SK-N-SH (cell line): ENCODE measurements around the gene LIN52. TPM values are rescaled to one million over a fixed set of nuclear protein-coding genes. Genes with fewer than 3 reads are reported as not detected.

Experiments used
- CTCF ChIA-PET: fragments of 300-600, 350-600 bp; formaldehyde crosslinking; extraction: SDS; loops from one replicate; lab custom pipeline; 2021; lab: Yijun Ruan, JAX
- POLR2A ChIA-PET: fragments of 350-600 bp; sonication (Branson Sonifier 250); formaldehyde crosslinking; extraction: SDS; loops from one replicate; lab custom pipeline; 2020; ENCODE audit warnings: antibody characterized with exemption, inconsistent platforms; lab: Yijun Ruan, JAX
- DNase-seq: peaks from one replicate; pipeline ENCODE4 v3.0.0; 2012
- H2AFZ ChIP-seq: fragments of 200-600 bp; sonication (generic); 2 replicates; pipeline ENCODE4 v1.8.1; 2016; ENCODE audit warnings: antibody characterized with exemption, mild to moderate bottlenecking, low read depth
- H3F3A ChIP-seq: fragments of 200-600 bp; sonication (generic); replicated peaks from 2 replicates; pipeline ENCODE3; 2016; ENCODE audit warnings: antibody characterized with exemption, mild to moderate bottlenecking; ENCODE audit not compliant: insufficient read depth
- H3K27ac ChIP-seq, 2 experiments: fragments of 200-500 bp in 1 of 2; fragments of 200-600 bp in 1 of 2; sonication (Bioruptor generic) in 1 of 2; sonication (generic), shearing (Covaris generic) in 1 of 2; 2 replicates each; pipeline versions ENCODE4 v1.5.1 to v1.6.1; 2014 to 2016; ENCODE audit warnings: low read depth in 2 of 2, inconsistent platforms in 1 of 2, low read length in 1 of 2, mild to moderate bottlenecking in 1 of 2, mixed read lengths in 1 of 2
- H3K27me3 ChIP-seq: fragments of 200-600 bp; sonication (generic), shearing (Covaris generic); 2 replicates; pipeline ENCODE4 v1.6.1; 2016; ENCODE audit warnings: mixed run types; ENCODE audit not compliant: insufficient read depth
- H3K36me3 ChIP-seq, 2 experiments: fragments of 200-500 bp in 1 of 2; fragments of 200-600 bp in 1 of 2; sonication (Bioruptor generic) in 1 of 2; sonication (generic) in 1 of 2; replicated peaks in 1 of 2; 2 replicates each; pipeline versions ENCODE3 to v1.5.1; 2014 to 2016; ENCODE audit warnings: low read length in 1 of 2, mild to moderate bottlenecking in 1 of 2; ENCODE audit not compliant: insufficient read depth in 2 of 2, control insufficient read depth in 1 of 2
- H3K4me1 ChIP-seq, 2 experiments: fragments of 200-500 bp in 1 of 2; fragments of 200-600 bp in 1 of 2; sonication (Bioruptor generic) in 1 of 2; sonication (generic), shearing (Covaris generic) in 1 of 2; 2 replicates each; pipeline versions ENCODE4 v1.5.1 to v1.6.1; 2014 to 2016; ENCODE audit warnings: low read depth in 1 of 2, low read length in 1 of 2, mixed run types in 1 of 2; ENCODE audit not compliant: insufficient read depth in 2 of 2, control insufficient read depth in 1 of 2
- H3K4me2 ChIP-seq: fragments of 200-600 bp; sonication (generic), shearing (Covaris generic); 2 replicates; pipeline ENCODE4 v1.6.1; 2017; ENCODE audit warnings: mixed run types
- H3K4me3 ChIP-seq, 2 experiments: fragments of 200-500 bp in 1 of 2; fragments of 200-600 bp in 1 of 2; sonication (Bioruptor generic) in 1 of 2; sonication (generic), shearing (Covaris generic) in 1 of 2; 2 replicates each; pipeline versions ENCODE4 v1.5.1 to v1.8.1; 2014 to 2016; ENCODE audit warnings: low read depth in 2 of 2, inconsistent platforms in 1 of 2, low read length in 1 of 2, mild to moderate bottlenecking in 1 of 2, mixed read lengths in 1 of 2, moderate library complexity in 1 of 2
- H3K79me2 ChIP-seq: fragments of 200-600 bp; sonication (generic); 2 replicates; pipeline ENCODE4 v1.8.1; 2017; ENCODE audit warnings: mild to moderate bottlenecking; ENCODE audit not compliant: insufficient read depth
- H3K9ac ChIP-seq: fragments of 200-600 bp; sonication (generic); 2 replicates; pipeline ENCODE4 v1.6.1; 2017; ENCODE audit warnings: mixed run types
- H3K9me2 ChIP-seq: fragments of 200-600 bp; sonication (generic); 2 replicates; pipeline ENCODE4 v1.6.1; 2017; ENCODE audit warnings: mixed run types
- H3K9me3 ChIP-seq: fragments of 200-600 bp; sonication (generic); 2 replicates; pipeline ENCODE4 v1.6.1; 2017; ENCODE audit warnings: mixed run types, mild to moderate bottlenecking, moderate library complexity
- H4K20me1 ChIP-seq: fragments of 200-600 bp; sonication (generic); 2 replicates; pipeline ENCODE4 v1.6.1; 2017; ENCODE audit warnings: mild to moderate bottlenecking, mixed run types; ENCODE audit not compliant: insufficient read depth
- FOSL2 ChIP-seq: IDR thresholded peaks from 2 replicates; pipeline ENCODE4 v1.4.0; 2012; ENCODE audit warnings: low read depth, mild to moderate bottlenecking, moderate library complexity, borderline replicate concordance
- FOXJ3 ChIP-seq: sonication (generic); formaldehyde crosslinking; IDR thresholded peaks from 2 replicates; pipeline ENCODE4 v1.5.1; 2020; ENCODE audit warnings: mild to moderate bottlenecking, missing genetic modification reagents
- MEF2A ChIP-seq: IDR thresholded peaks from 2 replicates; pipeline ENCODE4 v1.4.0; 2012; ENCODE audit warnings: low read depth, borderline replicate concordance
- MXI1 ChIP-seq: IDR thresholded peaks from 2 replicates; pipeline ENCODE4 v1.6.1; 2012; ENCODE audit warnings: mild to moderate bottlenecking, low read depth, low read length, improper control_type of control experiment
- NFIC ChIP-seq: IDR thresholded peaks from 2 replicates; pipeline ENCODE4 v1.4.0; 2012; ENCODE audit warnings: borderline replicate concordance
- NRF1 ChIP-seq: IDR thresholded peaks from 2 replicates; pipeline ENCODE4 v1.6.1; 2012; ENCODE audit warnings: low read depth, mild to moderate bottlenecking, low read length
- POLR2AphosphoS5 ChIP-seq: IDR thresholded peaks from 2 replicates; pipeline ENCODE4 v1.6.1; 2012; ENCODE audit warnings: low read depth, low read length
- RAD21 ChIP-seq: IDR thresholded peaks from 2 replicates; pipeline ENCODE4 v1.6.1; 2012; ENCODE audit warnings: mild to moderate bottlenecking, low read length
- RXRA ChIP-seq: IDR thresholded peaks from 2 replicates; pipeline ENCODE4 v1.4.0; 2012; ENCODE audit warnings: low read depth, mild to moderate bottlenecking, borderline replicate concordance
- SMC3 ChIP-seq: IDR thresholded peaks from 2 replicates; pipeline ENCODE4 v1.6.1; 2012; ENCODE audit warnings: low read depth, low read length, improper control_type of control experiment
- TAF1 ChIP-seq: IDR thresholded peaks from 2 replicates; pipeline ENCODE4 v1.6.1; 2012; ENCODE audit warnings: low read depth, mild to moderate bottlenecking, low read length, moderate library complexity, borderline replicate concordance
- TCF12 ChIP-seq: IDR thresholded peaks from 2 replicates; pipeline ENCODE4 v1.4.0; 2012
- YY1 ChIP-seq: IDR thresholded peaks from 2 replicates; pipeline ENCODE4 v1.4.0; 2012; ENCODE audit warnings: low read depth, mild to moderate bottlenecking
- WGBS: methylation state at CpG from one replicate; pipeline ENCODE4 v1.1.6; 2017; ENCODE audit warnings: low lambda C conversion rate; 5-methylcytosine and 5-hydroxymethylcytosine counted together
- polyA plus RNA-seq, 3 experiments: library from polyadenylated mRNA; depleted of rRNA; stranded (reverse); fragments of >200 nt; gene quantifications; 2 replicates each; pipeline ENCODE4 v1.2.3, GENCODE V29; 2012
- TF ChIP-seq, protein P1 (sequence below): IDR thresholded peaks from 2 replicates; pipeline ENCODE4 v1.4.0; 2012; ENCODE audit warnings: low read depth
- TF ChIP-seq, protein P2 (sequence below): fragments of 150-350 bp; IDR thresholded peaks from 2 replicates; pipeline ENCODE4 v1.6.1; 2017; ENCODE audit warnings: antibody characterized with exemption, low read length, low read depth, borderline replicate concordance
- TF ChIP-seq, protein P3 (sequence below): IDR thresholded peaks from 2 replicates; pipeline ENCODE4 v1.4.0; 2012; ENCODE audit warnings: low read depth, borderline replicate concordance
- TF ChIP-seq, protein P4 (sequence below): IDR thresholded peaks from 2 replicates; pipeline ENCODE4 v1.4.0; 2012; ENCODE audit warnings: low read depth, borderline replicate concordance
- TF ChIP-seq, protein P5 (sequence below): IDR thresholded peaks from 2 replicates; pipeline ENCODE4 v1.6.1; 2012; ENCODE audit warnings: mild to moderate bottlenecking, low read depth, low read length, moderate library complexity

The LIN52 gene
- polyA plus RNA-seq, 1 of the 3 experiments (the other 2 are of a cell fraction) = 4.9 TPM

DNA sequence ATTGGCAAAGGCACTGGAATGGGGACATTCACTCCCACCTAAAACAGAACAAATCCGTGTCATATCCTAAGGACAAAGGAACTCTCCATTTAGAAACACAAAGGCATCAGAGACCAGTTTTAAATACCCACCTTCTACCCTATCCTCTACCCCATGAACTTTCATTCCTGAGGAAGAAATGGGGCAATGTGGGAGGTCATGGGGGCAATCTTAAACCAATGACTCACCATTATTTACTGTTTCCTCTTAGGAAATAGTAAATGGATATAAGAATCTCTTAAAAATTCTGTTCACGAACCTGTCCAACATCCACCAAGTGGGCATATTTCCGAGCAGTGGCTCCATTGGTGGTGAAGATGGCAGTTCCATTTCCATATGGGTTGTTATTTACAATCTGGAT lies 19.9 kb upstream of the LIN52 start:
- H3K79me2 ChIP-seq = no peaks in the 10 kb centered on the region
- H3K4me2 ChIP-seq = no peak overlapping the region
- H3K9ac ChIP-seq = no peak overlapping the region
- H3K9me2 ChIP-seq = no peaks in the 10 kb centered on the region
- H3K27ac ChIP-seq = no peak overlapping the region
- no peaks in the 10 kb centered on the region for H4K20me1 ChIP-seq
- no peak overlapping the region for H2AFZ ChIP-seq
- WGBS = 78% methylated on average over 3 of the region's 3 CpGs
- H3K4me3 ChIP-seq = no peak overlapping the region
- no peak for DNase-seq
- peaks cover 7 to 14% of the 10 kb centered on the region in 2 experiments for H3K36me3 ChIP-seq
- peaks cover 0 to 4% of the 10 kb centered on the region in 2 experiments; a peak in 1 of 4 replicates for H3K4me1 ChIP-seq
- TF ChIP-seq MXI1 (no peak), NFIC (no peak), MEF2A (no peak), TAF1 (no peak), POLR2AphosphoS5 (no peak), RAD21 (no peak), FOXJ3 (no peak), TCF12 (no peak)
- TF ChIP-seq, protein P1, sequence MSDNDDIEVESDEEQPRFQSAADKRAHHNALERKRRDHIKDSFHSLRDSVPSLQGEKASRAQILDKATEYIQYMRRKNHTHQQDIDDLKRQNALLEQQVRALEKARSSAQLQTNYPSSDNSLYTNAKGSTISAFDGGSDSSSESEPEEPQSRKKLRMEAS = no peak
- TF ChIP-seq, protein P2, sequence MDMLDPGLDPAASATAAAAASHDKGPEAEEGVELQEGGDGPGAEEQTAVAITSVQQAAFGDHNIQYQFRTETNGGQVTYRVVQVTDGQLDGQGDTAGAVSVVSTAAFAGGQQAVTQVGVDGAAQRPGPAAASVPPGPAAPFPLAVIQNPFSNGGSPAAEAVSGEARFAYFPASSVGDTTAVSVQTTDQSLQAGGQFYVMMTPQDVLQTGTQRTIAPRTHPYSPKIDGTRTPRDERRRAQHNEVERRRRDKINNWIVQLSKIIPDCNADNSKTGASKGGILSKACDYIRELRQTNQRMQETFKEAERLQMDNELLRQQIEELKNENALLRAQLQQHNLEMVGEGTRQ = no peak
- H3F3A ChIP-seq = peaks cover 15% of the 10 kb centered on the region
- no peaks in the 10 kb centered on the region for H3K9me3 ChIP-seq
- no peaks in the 10 kb centered on the region for H3K27me3 ChIP-seq
- POLR2A ChIA-PET = no interaction called here
- CTCF ChIA-PET = no interaction called here

DNA sequence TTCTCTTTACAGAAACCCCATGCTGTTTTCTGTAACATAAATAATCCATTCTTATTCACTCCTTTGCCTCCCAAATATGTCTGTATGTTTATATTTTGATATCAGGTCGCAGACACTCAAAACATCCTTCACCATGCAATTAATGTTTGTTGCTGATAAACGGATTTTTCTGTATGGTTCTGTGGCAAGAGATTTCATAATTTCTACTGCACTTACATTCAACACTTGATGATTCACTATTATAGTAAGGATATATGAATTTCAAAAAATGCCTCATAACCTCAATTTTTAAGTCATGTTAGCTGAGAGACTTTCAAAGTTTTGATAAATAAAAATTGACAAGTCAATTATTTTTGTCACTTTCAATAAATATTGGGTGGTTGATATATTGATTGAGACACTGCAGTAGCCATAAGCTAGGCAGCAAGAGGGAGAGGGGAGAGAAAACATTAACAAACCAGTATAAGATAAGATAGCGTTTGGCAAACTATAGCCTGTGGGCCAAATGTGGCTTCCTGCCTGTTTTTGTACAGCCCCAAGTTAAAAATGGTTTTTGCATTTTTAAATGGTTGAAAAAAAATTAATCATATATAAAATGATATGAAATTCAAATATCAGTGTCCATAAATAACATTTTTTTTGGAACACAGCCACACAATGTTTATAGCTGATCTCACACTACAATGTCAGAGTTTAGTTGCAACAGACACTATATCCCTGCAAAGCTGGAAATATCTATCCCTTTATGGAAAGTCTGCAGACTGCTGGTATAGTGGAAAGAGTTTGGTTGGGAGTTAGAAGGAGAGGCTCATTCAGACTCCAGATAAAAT lies 18.8 kb upstream of the LIN52 start:
- Histone ChIP-seq H4K20me1 (no peaks in the 10 kb centered on the region), H3K36me3 (peaks cover 7 to 14% of the 10 kb centered on the region in 2 experiments), H3K27ac (no peak overlapping the region), H3K4me2 (no peak overlapping the region), H3K9me3 (no peaks in the 10 kb centered on the region), H3K79me2 (no peaks in the 10 kb centered on the region), H3K9me2 (no peaks in the 10 kb centered on the region), H3K27me3 (no peaks in the 10 kb centered on the region), H3K9ac (no peak overlapping the region), H3K4me3 (no peak overlapping the region), H3K4me1 (peaks cover 0 to 4% of the 10 kb centered on the region in 2 experiments; a peak in 1 of 4 replicates), H3F3A (peaks cover 15% of the 10 kb centered on the region), H2AFZ (no peak overlapping the region; the same call in 1 of the 2 replicates)
- no peak for DNase-seq
- ChIA-PET POLR2A (no interaction called here), CTCF (no interaction called here)
- WGBS = 65% methylated on average over 3 of the region's 3 CpGs
- TF ChIP-seq YY1 (no peak), TCF12 (no peak), RXRA (no peak), TAF1 (no peak), NFIC (no peak), NRF1 (no peak), FOSL2 (no peak), MEF2A (no peak), SMC3 (no peak)
- TF ChIP-seq, protein P1 = no peak
- TF ChIP-seq, protein P3, sequence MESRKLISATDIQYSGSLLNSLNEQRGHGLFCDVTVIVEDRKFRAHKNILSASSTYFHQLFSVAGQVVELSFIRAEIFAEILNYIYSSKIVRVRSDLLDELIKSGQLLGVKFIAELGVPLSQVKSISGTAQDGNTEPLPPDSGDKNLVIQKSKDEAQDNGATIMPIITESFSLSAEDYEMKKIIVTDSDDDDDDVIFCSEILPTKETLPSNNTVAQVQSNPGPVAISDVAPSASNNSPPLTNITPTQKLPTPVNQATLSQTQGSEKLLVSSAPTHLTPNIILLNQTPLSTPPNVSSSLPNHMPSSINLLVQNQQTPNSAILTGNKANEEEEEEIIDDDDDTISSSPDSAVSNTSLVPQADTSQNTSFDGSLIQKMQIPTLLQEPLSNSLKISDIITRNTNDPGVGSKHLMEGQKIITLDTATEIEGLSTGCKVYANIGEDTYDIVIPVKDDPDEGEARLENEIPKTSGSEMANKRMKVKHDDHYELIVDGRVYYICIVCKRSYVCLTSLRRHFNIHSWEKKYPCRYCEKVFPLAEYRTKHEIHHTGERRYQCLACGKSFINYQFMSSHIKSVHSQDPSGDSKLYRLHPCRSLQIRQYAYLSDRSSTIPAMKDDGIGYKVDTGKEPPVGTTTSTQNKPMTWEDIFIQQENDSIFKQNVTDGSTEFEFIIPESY = no peak
- TF ChIP-seq, protein P4, sequence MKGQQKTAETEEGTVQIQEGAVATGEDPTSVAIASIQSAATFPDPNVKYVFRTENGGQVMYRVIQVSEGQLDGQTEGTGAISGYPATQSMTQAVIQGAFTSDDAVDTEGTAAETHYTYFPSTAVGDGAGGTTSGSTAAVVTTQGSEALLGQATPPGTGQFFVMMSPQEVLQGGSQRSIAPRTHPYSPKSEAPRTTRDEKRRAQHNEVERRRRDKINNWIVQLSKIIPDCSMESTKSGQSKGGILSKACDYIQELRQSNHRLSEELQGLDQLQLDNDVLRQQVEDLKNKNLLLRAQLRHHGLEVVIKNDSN = no peak
- TF ChIP-seq, protein P5, sequence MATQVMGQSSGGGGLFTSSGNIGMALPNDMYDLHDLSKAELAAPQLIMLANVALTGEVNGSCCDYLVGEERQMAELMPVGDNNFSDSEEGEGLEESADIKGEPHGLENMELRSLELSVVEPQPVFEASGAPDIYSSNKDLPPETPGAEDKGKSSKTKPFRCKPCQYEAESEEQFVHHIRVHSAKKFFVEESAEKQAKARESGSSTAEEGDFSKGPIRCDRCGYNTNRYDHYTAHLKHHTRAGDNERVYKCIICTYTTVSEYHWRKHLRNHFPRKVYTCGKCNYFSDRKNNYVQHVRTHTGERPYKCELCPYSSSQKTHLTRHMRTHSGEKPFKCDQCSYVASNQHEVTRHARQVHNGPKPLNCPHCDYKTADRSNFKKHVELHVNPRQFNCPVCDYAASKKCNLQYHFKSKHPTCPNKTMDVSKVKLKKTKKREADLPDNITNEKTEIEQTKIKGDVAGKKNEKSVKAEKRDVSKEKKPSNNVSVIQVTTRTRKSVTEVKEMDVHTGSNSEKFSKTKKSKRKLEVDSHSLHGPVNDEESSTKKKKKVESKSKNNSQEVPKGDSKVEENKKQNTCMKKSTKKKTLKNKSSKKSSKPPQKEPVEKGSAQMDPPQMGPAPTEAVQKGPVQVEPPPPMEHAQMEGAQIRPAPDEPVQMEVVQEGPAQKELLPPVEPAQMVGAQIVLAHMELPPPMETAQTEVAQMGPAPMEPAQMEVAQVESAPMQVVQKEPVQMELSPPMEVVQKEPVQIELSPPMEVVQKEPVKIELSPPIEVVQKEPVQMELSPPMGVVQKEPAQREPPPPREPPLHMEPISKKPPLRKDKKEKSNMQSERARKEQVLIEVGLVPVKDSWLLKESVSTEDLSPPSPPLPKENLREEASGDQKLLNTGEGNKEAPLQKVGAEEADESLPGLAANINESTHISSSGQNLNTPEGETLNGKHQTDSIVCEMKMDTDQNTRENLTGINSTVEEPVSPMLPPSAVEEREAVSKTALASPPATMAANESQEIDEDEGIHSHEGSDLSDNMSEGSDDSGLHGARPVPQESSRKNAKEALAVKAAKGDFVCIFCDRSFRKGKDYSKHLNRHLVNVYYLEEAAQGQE = no peak
